Testis (tissue), 3 donors: ENCODE results near the gene KIF1B. TPM values are rescaled to one million over a fixed set of nuclear protein-coding genes. Genes with fewer than 3 reads are reported as not detected.

Source experiments
- DNase-seq: peaks from one replicate; pipeline ENCODE4 v3.0.0-alpha.2; 2019
- H3K27ac ChIP-seq, 2 donors: fragments of 200-600 bp; sonication (generic); one replicate each; pipeline ENCODE4 v1.5.1; 2019
- H3K27me3 ChIP-seq: fragments of 200-600 bp; sonication (generic); one replicate; pipeline ENCODE4 v1.5.1; 2019
- H3K36me3 ChIP-seq: fragments of 200-600 bp; sonication (generic); one replicate; pipeline ENCODE4 v1.5.1; 2017; ENCODE audit warnings: low read depth; ENCODE audit errors: missing control alignments
- H3K4me1 ChIP-seq: fragments of 200-600 bp; sonication (generic); one replicate; pipeline ENCODE4 v1.5.1; 2019
- H3K4me3 ChIP-seq, 2 donors: fragments of 200-600 bp; sonication (generic); one replicate each; pipeline ENCODE4 v1.5.1; 2017 to 2019
- H3K9me3 ChIP-seq: fragments of 200-600 bp; sonication (generic); one replicate; pipeline ENCODE4 v1.5.1; 2017
- CTCF ChIP-seq, 3 experiments: fragments of 450-650 bp in 2 of 3; fragments of 200-600 bp in 1 of 3; sonication (generic) in 1 of 3; IDR thresholded peaks; one replicate each; pipeline ENCODE4 v1.5.1; 2016 to 2019; ENCODE audit warnings: antibody characterized with exemption in 3 of 3, mild to moderate bottlenecking in 2 of 3, moderate library complexity in 1 of 3
- POLR2A ChIP-seq: fragments of 450-650 bp; IDR thresholded peaks from one replicate; pipeline ENCODE4 v1.6.1; 2017; ENCODE audit warnings: antibody characterized with exemption, mild to moderate bottlenecking, moderate library complexity
- WGBS, 2 donors: methylation state at CpG; one replicate each; pipeline ENCODE4 v1.1.5; 2018; 5-methylcytosine and 5-hydroxymethylcytosine counted together
- intact Hi-C: fragments of 100-400 bp; cut with DNase I; formaldehyde crosslinking; loops from one replicate; pipeline ENCODE4 v1.15.1; 2023; ENCODE audit warnings: low total_unique reads
- polyA plus RNA-seq: library from polyadenylated mRNA; stranded (reverse); fragments of 350-450 nt; fragmentation: Illumina TruSeq; extraction: RNeasy Lipid Tissue Mini Kit (QIAGEN cat#74804); gene quantifications from one replicate; pipeline ENCODE4 v1.2.3, GENCODE V29; 2014; ENCODE audit warnings: low read depth, low replicate concordance; ENCODE audit not compliant: insufficient read depth
- total RNA-seq, 2 donors: library from RNA; depleted of rRNA; stranded (reverse); fragments of >200 nt; gene quantifications; one replicate each; pipeline ENCODE4 v1.2.3, GENCODE V29; 2016

The KIF1B gene
- total and polyA plus RNA-seq, 3 donors from 2014 or later: 64.5 to 119 (median 71.2) TPM

- intact Hi-C loops: no loop called here
- H3K27me3 ChIP-seq: no peaks in the 10 kb centered on the region
- peaks cover 23% of the 10 kb centered on the region for H3K4me1 ChIP-seq
- H3K9me3 ChIP-seq: no peaks in the 10 kb centered on the region
- DNase-seq: no peak
- H3K27ac ChIP-seq: no peak overlapping the region
- no peak for TF ChIP-seq POLR2A
- no peak for TF ChIP-seq CTCF (IDR thresholded peaks at IDR 0.05)
- no peaks in the 10 kb centered on the region for H3K36me3 ChIP-seq
- no peak overlapping the region for H3K4me3 ChIP-seq
- 86 to 88% methylated on average over 3 of the region's 3 CpGs for WGBS, 2 donors
These were observed 186.5 kb downstream of the KIF1B start for GRCh38 chr1:10396870-10397269.

- no peaks in the 10 kb centered on the region for H3K36me3 ChIP-seq
- peaks cover 23% of the 10 kb centered on the region for H3K4me1 ChIP-seq
- H3K27ac ChIP-seq: peak overlapping the region in 1 of 2 donors; percentile 80
- DNase-seq: no peak
- 1 to 2% methylated on average over 19 to 34 of the region's 34 CpGs for WGBS, 2 donors
- intact Hi-C loops: no loop called here
- TF ChIP-seq CTCF (IDR thresholded peaks at IDR 0.05): no peak
- TF ChIP-seq POLR2A: no peak
- no peaks in the 10 kb centered on the region for H3K9me3 ChIP-seq
- H3K4me3 ChIP-seq: peak overlapping the region; percentile 64 to 89
- no peaks in the 10 kb centered on the region for H3K27me3 ChIP-seq
These were observed 187.9 kb downstream of the KIF1B start for GRCh38 chr1:10398278-10398733.

- Histone ChIP-seq H3K4me3 (peak within 1 kb of the TSS; percentile 64 to 89), H3K36me3 (no peaks in the 10 kb centered on the region), H3K9me3 (no peaks in the 10 kb centered on the region), H3K4me1 (peaks cover 23% of the 10 kb centered on the region), H3K27me3 (no peaks in the 10 kb centered on the region), H3K27ac (peak within 1 kb of the TSS; percentile 80)
- intact Hi-C loops: no loop called here
- DNase-seq: peak; percentile 99
- WGBS, 2 donors: 0 to 1% methylated on average over 5 to 58 of the region's 76 CpGs
- TF ChIP-seq POLR2A (no peak), CTCF (IDR thresholded peaks at IDR 0.05) (no peak)
These were observed 188.5 kb downstream of the KIF1B start, which contains the start of gene PGD for GRCh38 chr1:10398734-10399443. Gene PGD (plus strand): TSS chr1:10399064. CDS start chr1:10399118, 54 bp downstream.

- DNase-seq: peak; percentile 62
- intact Hi-C loops: no loop called here
These were observed 189.1 kb downstream of the KIF1B start for GRCh38 chr1:10399444-10399941.

More at GRCh38 chr1:10399444-10399941, 189.1 kb downstream of the KIF1B start:
- Histone ChIP-seq H3K27ac (peak overlapping the region; percentile 33 to 80), H3K9me3 (no peaks in the 10 kb centered on the region), H3K36me3 (no peaks in the 10 kb centered on the region), H3K27me3 (no peaks in the 10 kb centered on the region), H3K4me3 (peak overlapping the region; percentile 64 to 89), H3K4me1 (peaks cover 23% of the 10 kb centered on the region)
- no peak for TF ChIP-seq CTCF (IDR thresholded peaks at IDR 0.05)
- no peak for TF ChIP-seq POLR2A
- 0 to 1% methylated on average over 14 to 42 of the region's 42 CpGs for WGBS, 2 donors
